Sigmoid colon (tissue), 3 donors: ENCODE results near the gene SNURF.
"Not testable (repeated sequence)": the region's sequence is repeated elsewhere in the genome, so short reads cannot be mapped to it uniquely, and the experiment has no call there.

Source experiments
- CTCF ChIP-seq, 4 experiments: fragments of 450-650 bp in 3 of 4; fragments of 200-600 bp in 1 of 4; IDR thresholded peaks; one replicate each; pipeline ENCODE4 v1.5.1; 2016 to 2019; ENCODE audit warnings: antibody characterized with exemption in 4 of 4, mild to moderate bottlenecking in 3 of 4, moderate library complexity in 2 of 4
- POLR2A ChIP-seq, 2 donors: fragments of 450-650 bp; IDR thresholded peaks; one replicate each; pipeline ENCODE4 v1.6.1; 2016; ENCODE audit warnings: antibody characterized with exemption in 2 of 2, mild to moderate bottlenecking in 2 of 2, moderate library complexity in 2 of 2

GRCh38 chr15:24931874-24932732 lies 22.7 kb upstream of the SNURF start:
- TF ChIP-seq CTCF, POLR2A (IDR thresholded peaks at IDR 0.05): not testable (repeated sequence)
